ENCODE results near the gene NR6A1.

NR6A1 gene

GRCh38 chr9:124467410-124468060 is 303.6 kb downstream of the NR6A1 start:
- no peaks in the 10 kb centered on the region for H4K20me1 ChIP-seq (ENCODE audit: insufficient read depth, low read length, poor library complexity, severe bottlenecking)
- H3K9me2 ChIP-seq (replicated peaks; ENCODE audit: low read depth, low read length), result no peaks in the 10 kb centered on the region
- TF ChIP-seq EZH2phosphoT487 (IDR thresholded peaks at IDR 0.05; ENCODE audit: borderline replicate concordance), result no peak
- TF ChIP-seq, protein P1, sequence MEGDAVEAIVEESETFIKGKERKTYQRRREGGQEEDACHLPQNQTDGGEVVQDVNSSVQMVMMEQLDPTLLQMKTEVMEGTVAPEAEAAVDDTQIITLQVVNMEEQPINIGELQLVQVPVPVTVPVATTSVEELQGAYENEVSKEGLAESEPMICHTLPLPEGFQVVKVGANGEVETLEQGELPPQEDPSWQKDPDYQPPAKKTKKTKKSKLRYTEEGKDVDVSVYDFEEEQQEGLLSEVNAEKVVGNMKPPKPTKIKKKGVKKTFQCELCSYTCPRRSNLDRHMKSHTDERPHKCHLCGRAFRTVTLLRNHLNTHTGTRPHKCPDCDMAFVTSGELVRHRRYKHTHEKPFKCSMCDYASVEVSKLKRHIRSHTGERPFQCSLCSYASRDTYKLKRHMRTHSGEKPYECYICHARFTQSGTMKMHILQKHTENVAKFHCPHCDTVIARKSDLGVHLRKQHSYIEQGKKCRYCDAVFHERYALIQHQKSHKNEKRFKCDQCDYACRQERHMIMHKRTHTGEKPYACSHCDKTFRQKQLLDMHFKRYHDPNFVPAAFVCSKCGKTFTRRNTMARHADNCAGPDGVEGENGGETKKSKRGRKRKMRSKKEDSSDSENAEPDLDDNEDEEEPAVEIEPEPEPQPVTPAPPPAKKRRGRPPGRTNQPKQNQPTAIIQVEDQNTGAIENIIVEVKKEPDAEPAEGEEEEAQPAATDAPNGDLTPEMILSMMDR (conservative IDR thresholded peaks at IDR 0.05; ENCODE audit: low read length), result no peak
- H3K9ac ChIP-seq (ENCODE audit: low read depth, low read length, poor library complexity, severe bottlenecking), result no peak overlapping the region
- H3K36me3 ChIP-seq (ENCODE audit: insufficient read depth, low read length), result no peaks in the 10 kb centered on the region
- H3K4me1 ChIP-seq (ENCODE audit: insufficient read depth, low read length, poor library complexity, severe bottlenecking), result no peaks in the 10 kb centered on the region
- no peaks in the 10 kb centered on the region for H3K79me2 ChIP-seq (ENCODE audit: insufficient read depth, low read length)
- no peak overlapping the region for H3K4me3 ChIP-seq (ENCODE audit: low read length, poor library complexity, severe bottlenecking)
- no peak overlapping the region for H2AFZ ChIP-seq (ENCODE audit: low read length)
- H3K27me3 ChIP-seq (ENCODE audit: insufficient read depth, low read length, poor library complexity, severe bottlenecking), result no peaks in the 10 kb centered on the region
- H3K9me3 ChIP-seq (ENCODE audit: insufficient read depth, low read depth, low read length), result no peaks in the 10 kb centered on the region
- H3F3A ChIP-seq (ENCODE audit: low read depth), result no peaks in the 10 kb centered on the region
- no peak overlapping the region for H3K4me2 ChIP-seq (ENCODE audit: low read depth, low read length, poor library complexity, severe bottlenecking)

All from Loucy (cell line).